Iris pigment epithelial cell (primary cell): ENCODE results near the gene C1orf56.
A peak's percentile ranks its signal among the peaks of the same experiment; 100 is the strongest.

Experiments used
- DNase-seq: peaks from one replicate; pipeline ENCODE4 v3.0.0-alpha.2; 2011; ENCODE audit warnings: low read depth

C1orf56 gene

GRCh38 chr1:151047591-151047924 lies at the start of gene C1orf56:
C1orf56 (plus strand) TSS chr1:151047751; CDS start chr1:151047848, 97 bp downstream.
- DNase-seq = peak; percentile 67

- DNase-seq = no peak
Observed at GRCh38 chr1:150997949-150998348, 49.6 kb upstream of the C1orf56 start.

- DNase-seq = peak; percentile 89
Observed at GRCh38 chr1:150999051-150999674, 48.4 kb upstream of the C1orf56 start.

GRCh38 chr1:150999926-151000325 lies 47.6 kb upstream of the C1orf56 start:
- DNase-seq = no peak

- no peak for DNase-seq
Observed at GRCh38 chr1:151000408-151000807, 47.1 kb upstream of the C1orf56 start.

DNA sequence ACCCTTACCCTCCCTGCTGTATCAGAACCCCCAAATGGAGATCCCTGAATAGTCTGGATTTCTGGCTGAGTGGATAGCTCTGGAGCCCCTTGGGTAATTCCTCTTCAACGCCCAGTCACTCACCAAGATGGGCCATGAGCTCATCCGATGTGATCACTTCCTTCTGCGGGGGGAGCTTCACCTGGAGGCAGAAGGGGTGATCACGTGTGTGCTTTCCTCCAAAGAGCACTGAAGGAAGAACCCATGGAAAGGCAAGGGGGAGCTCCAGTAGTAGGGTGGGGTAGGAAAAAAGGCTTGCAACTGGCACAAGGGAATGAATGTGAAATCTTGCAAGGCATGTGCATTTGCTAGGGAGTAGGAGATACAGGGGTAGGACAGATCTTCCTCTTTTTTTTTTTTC lies 45.9 kb upstream of the C1orf56 start:
- no peak for DNase-seq

DNA sequence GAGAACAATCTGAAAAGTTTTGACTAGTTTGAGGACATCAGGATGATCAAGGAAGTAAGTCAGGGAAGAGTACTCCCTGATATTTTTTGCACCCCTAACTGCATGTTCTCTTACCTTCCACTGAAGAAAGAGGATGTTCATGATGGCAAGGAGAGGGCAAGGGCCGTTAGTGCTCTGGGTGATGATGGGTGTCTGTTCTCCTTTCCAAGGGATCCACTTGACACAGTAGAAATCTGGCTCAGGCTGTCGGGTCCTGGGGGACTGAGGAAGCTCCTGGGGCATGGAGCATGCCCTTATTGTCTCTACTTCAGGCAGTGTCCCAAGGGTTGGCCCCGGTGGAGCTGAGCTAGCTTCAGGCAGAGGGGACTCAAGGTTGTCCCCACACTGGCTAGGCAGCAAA lies 45.5 kb upstream of the C1orf56 start:
- no peak for DNase-seq

GRCh38 chr1:151002611-151003010 lies 44.9 kb upstream of the C1orf56 start:
- no peak for DNase-seq

DNA sequence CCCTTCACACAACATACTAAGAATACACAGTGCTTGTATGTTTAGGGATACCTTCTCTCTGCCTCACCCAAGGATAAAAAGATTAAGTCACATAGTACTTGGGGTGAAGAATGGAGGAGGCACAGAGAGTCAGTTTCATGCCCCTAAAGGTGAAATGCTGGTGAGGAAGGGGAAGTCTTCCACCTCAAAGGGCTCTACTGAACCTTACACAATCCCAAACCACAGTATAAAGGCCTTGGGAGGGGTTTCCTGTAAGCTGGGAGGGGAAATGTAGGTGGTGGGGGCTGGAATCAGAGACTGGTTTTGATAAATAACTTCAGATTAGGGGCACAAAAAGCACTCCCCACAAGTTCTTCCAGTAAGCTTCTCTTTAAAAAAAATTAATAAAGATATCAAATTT lies 44.4 kb upstream of the C1orf56 start:
- no peak for DNase-seq

DNA sequence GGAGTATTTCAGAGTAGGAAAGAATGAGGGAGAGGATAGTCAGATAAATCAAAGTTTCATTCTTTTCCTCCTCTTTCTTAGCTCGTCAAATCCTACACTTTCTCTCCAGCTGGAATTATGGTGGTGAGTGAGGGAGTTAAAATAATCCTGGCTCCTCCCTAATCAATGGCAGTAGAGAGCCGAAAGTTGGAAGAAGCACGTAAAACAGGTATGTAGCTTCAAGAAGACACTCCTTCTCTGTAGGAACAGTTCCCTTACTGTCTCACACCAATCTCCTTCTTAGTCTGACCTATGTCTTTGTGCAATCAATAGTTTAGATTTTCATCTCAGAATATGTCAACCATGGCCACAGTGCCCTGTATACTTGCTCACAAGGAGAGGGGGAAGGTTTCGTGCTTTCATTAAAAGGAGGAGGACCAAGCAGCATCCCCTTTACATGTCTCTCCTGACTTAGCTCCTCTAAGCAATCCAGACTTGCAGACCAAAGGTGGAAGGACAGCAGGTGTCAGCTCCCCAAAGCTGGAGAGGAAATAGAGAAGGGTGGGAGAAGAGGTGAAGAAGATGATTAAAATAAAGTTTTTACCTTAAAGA lies 41.7 kb upstream of the C1orf56 start:
- no peak for DNase-seq

DNA sequence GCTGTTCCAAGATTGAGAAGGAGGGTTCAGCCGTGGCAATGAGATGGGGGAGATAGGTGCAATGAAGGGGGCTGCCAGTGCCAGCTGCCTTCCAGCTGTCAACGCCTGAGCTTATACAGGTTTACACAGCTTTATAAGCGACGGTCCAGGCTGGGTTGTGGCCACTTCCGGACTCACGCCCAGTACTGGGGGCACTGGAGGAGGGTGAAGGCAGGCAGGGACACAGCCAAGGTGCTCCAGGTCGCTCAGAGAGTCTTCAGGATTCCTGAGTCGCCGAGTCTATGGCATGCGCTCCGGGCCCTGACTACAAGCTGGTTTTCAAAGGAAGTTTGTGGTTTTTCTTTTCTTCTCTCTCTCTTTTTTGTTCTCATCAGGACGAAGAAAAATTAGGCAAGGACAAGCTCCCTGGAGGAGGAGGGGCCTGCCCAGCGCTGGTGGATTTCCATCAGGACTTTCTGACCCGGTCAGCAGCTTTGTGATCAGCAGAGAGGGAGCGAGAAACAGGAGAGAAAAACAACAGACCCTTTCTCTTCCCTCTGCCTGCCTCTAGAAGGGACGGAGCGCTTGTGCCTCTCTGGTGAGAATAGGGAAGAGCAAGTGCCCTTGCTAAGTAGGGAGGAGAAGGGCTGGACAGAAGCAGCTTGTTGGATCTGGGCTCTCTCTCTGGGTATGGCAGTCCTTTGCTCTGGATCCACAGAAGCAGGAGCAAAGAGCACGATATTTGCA lies 41.1 kb upstream of the C1orf56 start, which contains the start of gene MINDY1:
TSS of gene MINDY1 (minus strand) at position 576 of the 726 bp plus-strand sequence. CDS start 4,285 bp downstream, outside the sequence.
- DNase-seq = peak; percentile 90

DNA sequence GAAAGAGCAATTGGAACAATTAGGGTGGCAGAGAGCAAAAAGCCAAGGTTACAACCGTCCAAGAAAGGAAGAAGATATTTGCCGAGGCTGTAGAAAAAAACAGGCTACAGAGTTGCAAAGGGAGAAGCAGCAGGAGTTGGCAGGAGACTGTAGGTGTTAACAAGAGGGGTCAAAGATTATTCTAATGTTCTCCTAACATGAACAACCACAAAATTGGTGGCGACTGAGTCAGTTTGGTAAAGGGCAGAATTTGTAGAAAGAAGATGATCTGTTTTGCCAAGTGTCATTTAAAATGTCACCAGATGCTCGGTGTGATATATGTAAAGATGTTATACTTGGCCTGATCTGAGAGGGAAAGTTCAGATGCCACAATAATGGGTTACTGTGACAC lies 39.7 kb upstream of the C1orf56 start:
- DNase-seq = no peak

DNA sequence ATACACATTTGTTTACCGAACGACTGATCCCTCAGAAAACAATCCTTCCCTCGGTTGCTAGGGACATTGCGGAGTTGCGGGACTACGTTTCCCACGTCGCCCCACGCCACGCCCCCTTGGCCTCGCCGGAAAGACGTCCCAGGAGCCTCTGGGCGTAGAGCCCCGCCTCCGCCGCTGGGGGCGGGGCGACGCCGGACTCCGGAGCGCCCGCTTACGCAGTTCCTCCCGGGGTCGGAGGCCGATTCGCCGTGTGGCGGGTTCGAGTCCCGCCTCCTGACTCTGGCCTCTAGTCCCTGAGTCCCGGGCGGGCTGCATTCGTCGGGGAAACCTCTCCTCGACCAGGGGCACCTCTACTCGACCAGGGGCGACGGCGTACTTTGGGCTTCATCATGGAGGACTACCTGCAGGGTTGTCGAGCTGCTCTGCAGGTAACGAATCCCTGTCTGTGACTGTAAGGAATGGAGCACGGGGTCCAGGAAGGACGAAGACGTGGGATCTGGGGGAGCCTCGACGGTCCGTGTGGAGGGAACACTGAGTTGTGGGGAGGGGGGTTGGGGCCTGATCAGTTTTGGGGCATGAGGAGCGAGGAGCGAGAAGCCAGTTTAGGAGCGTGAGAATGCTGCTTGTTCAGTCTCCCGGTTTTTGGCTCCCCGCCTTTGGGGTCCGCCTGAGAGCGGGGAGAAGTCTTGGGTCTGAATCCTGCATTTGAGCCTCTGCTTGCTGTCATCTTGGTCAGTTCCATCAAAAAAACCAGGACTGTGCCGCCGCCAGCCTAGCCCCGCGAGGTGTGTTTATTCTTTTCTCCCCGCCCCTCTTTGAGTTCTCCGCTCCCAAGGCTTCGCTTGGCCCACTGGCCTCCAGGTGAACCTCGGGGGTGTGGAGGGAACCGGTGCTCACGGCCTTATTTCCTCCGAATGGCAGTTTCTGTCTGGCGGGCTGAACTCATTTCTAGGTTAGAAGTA lies 39.0 kb upstream of the C1orf56 start, which contains the start of gene PRUNE1:
TSS of gene PRUNE1 (plus strand) at position 206 of the 962 bp plus-strand sequence. CDS start at position 390, 184 bp downstream.
- peak; percentile 95 for DNase-seq

- DNase-seq = peak; percentile 66
Observed at GRCh38 chr1:151009206-151009587, 38.4 kb upstream of the C1orf56 start.

DNA sequence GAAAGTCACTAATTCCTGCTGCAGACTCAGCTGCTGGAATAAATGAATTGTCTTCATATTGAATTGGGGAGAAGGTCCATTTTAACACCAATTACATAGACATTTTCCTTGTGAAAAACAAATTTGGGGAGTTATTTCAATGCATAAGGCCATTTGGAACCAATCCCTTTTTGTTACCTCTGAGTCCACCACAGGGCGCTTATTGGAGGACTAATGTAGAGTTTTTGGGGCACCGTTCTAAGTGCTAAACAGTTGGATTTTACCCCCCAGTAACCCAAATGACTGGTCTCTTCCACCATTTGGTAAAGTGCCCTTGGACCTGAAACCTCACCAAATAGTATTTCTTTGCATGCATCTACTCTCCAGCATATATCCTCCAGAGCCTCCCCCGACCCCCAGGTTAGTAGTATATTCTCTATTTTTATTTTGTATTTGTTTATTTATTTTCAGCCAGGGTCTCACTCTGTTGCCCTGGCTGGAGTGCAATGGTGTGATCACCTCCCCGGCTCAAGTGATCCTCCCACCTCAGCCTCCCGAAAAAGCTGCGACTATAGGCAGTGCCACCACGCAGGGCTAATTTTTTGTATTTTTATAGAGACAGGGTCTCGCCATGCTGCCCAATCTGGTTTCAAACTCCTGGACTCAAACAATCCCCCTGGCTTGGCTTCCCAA lies 37.7 kb upstream of the C1orf56 start:
- no peak for DNase-seq

GRCh38 chr1:151010346-151010726 lies 37.2 kb upstream of the C1orf56 start:
- DNase-seq = no peak

- no peak for DNase-seq
Observed at GRCh38 chr1:151011154-151011850, 36.2 kb upstream of the C1orf56 start.

GRCh38 chr1:151012684-151013471 lies 34.7 kb upstream of the C1orf56 start:
- DNase-seq = no peak

GRCh38 chr1:151013518-151013917 lies 34.0 kb upstream of the C1orf56 start:
- DNase-seq = peak; percentile 39

GRCh38 chr1:151024540-151025146 lies 22.9 kb upstream of the C1orf56 start:
- DNase-seq = peak; percentile 64
